ENCODE measurements around the gene COPS3. TPM values are rescaled to one million over a fixed set of nuclear protein-coding genes. Genes with fewer than 3 reads are reported as not detected.

The COPS3 gene
- total and polyA plus RNA-seq, 2 of the 4 experiments (the other 2 are of a cell fraction), result 71.4 to 144 TPM

- H3K56ac ChIP-seq (ENCODE audit: extremely low read depth, insufficient read depth, low read length), result no peak overlapping the region
- no peaks in the 10 kb centered on the region for H3K9me3 ChIP-seq (ENCODE audit: control insufficient read depth, insufficient read depth, low read length)
- H2AK5ac ChIP-seq (ENCODE audit: low read depth, low read length), result no peak overlapping the region
- intact Hi-C loops (cut with micrococcal nuclease) (no loop called here), in situ Hi-C loops (cut with MboI; ENCODE audit: low sequenced_read_pairs) (no loop called here), dilution Hi-C loops (cut with HindIII; ENCODE audit: low sequenced_read_pairs, unreplicated experiment) (no loop called here)
- no peak for TF ChIP-seq MXI1 (IDR thresholded peaks at IDR 0.05; ENCODE audit: borderline replicate concordance, low read depth, low read length)
- TF ChIP-seq RAD21 (IDR thresholded peaks at IDR 0.05; ENCODE audit: low read length), result no peak
- no peak for TF ChIP-seq RFX5 (IDR thresholded peaks at IDR 0.05; ENCODE audit: low read depth, low read length)
- no peak for TF ChIP-seq FOS (IDR thresholded peaks at IDR 0.05; ENCODE audit: low read depth, low read length)
- no peak for TF ChIP-seq RCOR1 (IDR thresholded peaks at IDR 0.05; ENCODE audit: insufficient replicate concordance, low read length)
- no peak for TF ChIP-seq CTCF (conservative IDR thresholded peaks at IDR 0.05; ENCODE audit: low read depth, low read length)
- no peak for TF ChIP-seq USF2 (IDR thresholded peaks at IDR 0.05; ENCODE audit: low read depth, low read length)
- no peak for TF ChIP-seq CEBPB (IDR thresholded peaks at IDR 0.05; ENCODE audit: low read depth, low read length)
- no peak for TF ChIP-seq NFE2L2 (IDR thresholded peaks at IDR 0.05; ENCODE audit: low read depth, low read length)
- no peak for TF ChIP-seq MAZ (IDR thresholded peaks at IDR 0.05; ENCODE audit: borderline replicate concordance, low read depth, low read length)
- no peak overlapping the region for H4K91ac ChIP-seq (ENCODE audit: insufficient read depth, low read depth, low read length)
- ATAC-seq (ENCODE audit: low read depth), result no peak
- no peak overlapping the region for H3K4me3 ChIP-seq (ENCODE audit: insufficient read depth, low read depth, low read length)
- no peak overlapping the region for H2BK120ac ChIP-seq (ENCODE audit: low read depth, low read length)
- 83% methylated on average over 1 of the region's 10 CpGs; no CpG with 5 or more reads in 1 of the 2 experiments for WGBS, 2 experiments (ENCODE audit: extremely low coverage in 2 of 2, insufficient read length in 1 of 2)
- H4K8ac ChIP-seq (ENCODE audit: low read depth in 2 of 2, low read length in 2 of 2), result no peak overlapping the region
- no peak overlapping the region for H2AFZ ChIP-seq (replicated peaks; ENCODE audit: low read length, poor library complexity)
- H4K5ac ChIP-seq (ENCODE audit: low read depth, low read length), result no peak overlapping the region
- no peak overlapping the region for H3K4ac ChIP-seq (ENCODE audit: low read depth, low read length)
- POLR2A ChIA-PET (ENCODE audit: unreplicated experiment), result no interaction called here
- H3K27ac ChIP-seq (ENCODE audit: insufficient read depth, low read length), result no peak overlapping the region
- peaks cover 61% of the 10 kb centered on the region for H3K36me3 ChIP-seq (ENCODE audit: control insufficient read depth, insufficient read depth, low read length)
- no peaks in the 10 kb centered on the region for H3K4me1 ChIP-seq (ENCODE audit: control insufficient read depth, insufficient read depth, low read length)
- CTCF ChIA-PET, result no interaction called here
- H3K14ac ChIP-seq (replicated peaks; ENCODE audit: low read depth, low read length), result no peak overlapping the region
- peak overlapping the region; percentile 28 for H2AK9ac ChIP-seq (replicated peaks; ENCODE audit: low read depth, low read length, poor library complexity)
- BruUV-seq (replicated peaks), result no TSS peak
- peaks cover 7% of the 10 kb centered on the region; the same call in 1 of the 2 replicates for H4K20me1 ChIP-seq (ENCODE audit: insufficient read depth, low read length)
- H3K23ac ChIP-seq (ENCODE audit: low read depth, low read length), result no peak overlapping the region
- H3K4me2 ChIP-seq (ENCODE audit: low read depth, low read length), result no peak overlapping the region
- H3K79me1 ChIP-seq (ENCODE audit: low read depth in 1 of 2, low read length in 2 of 2), result peaks cover 0 to 24% of the 10 kb centered on the region in 2 experiments; a peak in 1 of 4 replicates
- H2BK20ac ChIP-seq (ENCODE audit: low read depth, low read length), result no peak overlapping the region
- peaks cover 7% of the 10 kb centered on the region; the same call in 1 of the 2 replicates for H3K9me1 ChIP-seq (ENCODE audit: insufficient read depth, low read length)
- H3K9ac ChIP-seq (ENCODE audit: low read depth, low read length), result no peak overlapping the region
- no peak overlapping the region for H3K18ac ChIP-seq (ENCODE audit: low read depth, low read length)
- no peak overlapping the region for H2BK15ac ChIP-seq (ENCODE audit: low read depth, low read length)
- DNase-seq, result no peak
- no peaks in the 10 kb centered on the region for H3K27me3 ChIP-seq (ENCODE audit: control insufficient read depth, insufficient read depth, low read length)
- no peak overlapping the region for H2BK5ac ChIP-seq (ENCODE audit: low read depth, low read length, poor library complexity, severe bottlenecking)
Observed at GRCh38 chr17:17213775-17214174, 67.3 kb downstream of the COPS3 start.
